H1 (cell line): ENCODE results near the gene HOMER3. TPM values are rescaled to one million over a fixed set of nuclear protein-coding genes. Genes with fewer than 3 reads are reported as not detected.
A peak's percentile ranks its signal among the peaks of the same experiment; 100 is the strongest.

Experiments
- CTCF ChIA-PET: fragments of 300-600 bp; sonication (Branson Sonifier 250); formaldehyde crosslinking; loops from one replicate; lab custom pipeline; 2021; ENCODE audit not compliant: partially characterized antibody; lab: Charles Lee
- POLR2A ChIA-PET: fragments of 300-600 bp; sonication (Branson Sonifier 250); formaldehyde crosslinking; loops from one replicate; lab custom pipeline; 2021; ENCODE audit warnings: inconsistent platforms; ENCODE audit not compliant: partially characterized antibody; lab: Charles Lee
- DNase-seq, 2 experiments: peaks; one replicate each; pipeline versions ENCODE4 v3.0.0 to v3.0.0-alpha.2; 2010 to 2022; ENCODE audit warnings: low spot score in 2 of 2, low read depth in 1 of 2, mixed read lengths in 1 of 2
- FAIRE-seq: peaks from 2 replicates; lab custom pipeline; 2011; peaks lifted over from hg19 to GRCh38; lab: Jason Lieb, UNC
- H2AFZ ChIP-seq: 2 replicates; pipeline ENCODE4 v1.8.1; 2012; ENCODE audit warnings: low read length, inconsistent platforms
- H2AK5ac ChIP-seq: 2 replicates; pipeline ENCODE4 v1.6.1; 2013; ENCODE audit warnings: low read depth, low read length
- H2BK120ac ChIP-seq: replicated peaks from 2 replicates; pipeline ENCODE3; 2013; ENCODE audit warnings: low read depth, low read length, inconsistent platforms
- H2BK12ac ChIP-seq: 2 replicates; pipeline ENCODE4 v1.6.1; 2013; ENCODE audit warnings: low read depth, low read length
- H2BK15ac ChIP-seq: 2 replicates; pipeline ENCODE4 v1.6.1; 2013; ENCODE audit warnings: low read length
- H2BK20ac ChIP-seq: 2 replicates; pipeline ENCODE4 v1.6.1; 2013; ENCODE audit warnings: low read length
- H2BK5ac ChIP-seq: 2 replicates; pipeline ENCODE4 v1.6.1; 2013; ENCODE audit warnings: low read depth, low read length
- H3K14ac ChIP-seq: 2 replicates; pipeline ENCODE4 v1.6.1; 2013; ENCODE audit warnings: inconsistent platforms; ENCODE audit not compliant: insufficient read length
- H3K18ac ChIP-seq: 2 replicates; pipeline ENCODE4 v1.6.1; 2013; ENCODE audit warnings: low read length; ENCODE audit errors: extremely low read depth
- H3K23ac ChIP-seq: 2 replicates; pipeline ENCODE4 v1.6.1; 2013; ENCODE audit warnings: inconsistent platforms; ENCODE audit not compliant: insufficient read length
- H3K23me2 ChIP-seq: 2 replicates; pipeline ENCODE4 v1.6.1; 2013; ENCODE audit warnings: low read depth, low read length
- H3K27ac ChIP-seq: 2 replicates; pipeline ENCODE4 v1.6.1; 2011; ENCODE audit warnings: low read depth, low read length, inconsistent platforms
- H3K27me3 ChIP-seq, 4 experiments: replicated peaks in 1 of 4; 1 replicate in 1 of 4; 2 replicates in 3 of 4; pipeline versions ENCODE4 v1.6.1 to v1.8.1; 2011 to 2013; ENCODE audit warnings: low read length in 3 of 4, mild to moderate bottlenecking in 3 of 4, inconsistent platforms in 2 of 4, mixed read lengths in 2 of 4, moderate library complexity in 1 of 4; ENCODE audit not compliant: control insufficient read depth in 3 of 4, insufficient read depth in 3 of 4; ENCODE audit errors: extremely low read depth in 1 of 4
- H3K36me3 ChIP-seq, 4 experiments: 2 replicates each; pipeline versions ENCODE4 v1.6.1 to v1.8.1; 2011 to 2013; ENCODE audit warnings: mild to moderate bottlenecking in 4 of 4, low read length in 3 of 4, moderate library complexity in 2 of 4, control low read depth in 1 of 4, inconsistent platforms in 1 of 4; ENCODE audit not compliant: insufficient read depth in 4 of 4, control insufficient read depth in 2 of 4
- H3K4ac ChIP-seq: replicated peaks from 2 replicates; pipeline ENCODE3; 2013; ENCODE audit warnings: low read length, low read depth, mixed read lengths, inconsistent platforms; ENCODE audit not compliant: insufficient read length
- H3K4me1 ChIP-seq, 4 experiments: replicated peaks in 1 of 4; 1 replicate in 1 of 4; 2 replicates in 3 of 4; pipeline versions ENCODE4 v1.6.1 to v1.8.1; 2011 to 2013; ENCODE audit warnings: low read length in 3 of 4, inconsistent platforms in 2 of 4, mixed read lengths in 1 of 4; ENCODE audit not compliant: insufficient read depth in 4 of 4, control insufficient read depth in 3 of 4
- H3K4me2 ChIP-seq, 2 experiments: 2 replicates each; pipeline versions ENCODE4 v1.6.1 to v1.8.1; 2011 to 2013; ENCODE audit warnings: low read depth in 2 of 2, low read length in 2 of 2, control low read depth in 1 of 2, inconsistent platforms in 1 of 2, mild to moderate bottlenecking in 1 of 2; ENCODE audit not compliant: insufficient read depth in 1 of 2
- H3K4me3 ChIP-seq, 4 experiments: fragments of 200-600, 300-600 bp in 1 of 4; sonication (generic), shearing (Covaris generic), sonication (Bioruptor Twin) in 1 of 4; 2 replicates each; pipeline versions ENCODE4 v1.5.1 to v1.8.1; 2011 to 2016; ENCODE audit warnings: low read length in 4 of 4, low read depth in 3 of 4, control low read depth in 2 of 4, inconsistent platforms in 2 of 4, mild to moderate bottlenecking in 2 of 4, mixed read lengths in 1 of 4, moderate library complexity in 1 of 4; ENCODE audit not compliant: insufficient read depth in 2 of 4; ENCODE audit errors: extremely low read depth in 1 of 4
- H3K56ac ChIP-seq: replicated peaks from 2 replicates; pipeline ENCODE3; 2013; ENCODE audit warnings: low read depth, mild to moderate bottlenecking, mixed read lengths, low read length, inconsistent platforms; ENCODE audit not compliant: insufficient read length
- H3K79me1 ChIP-seq: 2 replicates; pipeline ENCODE4 v1.6.1; 2013; ENCODE audit warnings: low read depth, low read length, control low read depth
- H3K79me2 ChIP-seq, 2 experiments: 2 replicates each; pipeline versions ENCODE4 v1.6.1 to v1.8.1; 2012 to 2013; ENCODE audit warnings: low read length in 2 of 2, mild to moderate bottlenecking in 2 of 2, inconsistent platforms in 1 of 2; ENCODE audit not compliant: insufficient read depth in 2 of 2, control insufficient read depth in 1 of 2
- H3K9ac ChIP-seq, 4 experiments: replicated peaks in 1 of 4; 1 replicate in 1 of 4; 2 replicates in 3 of 4; pipeline versions ENCODE4 v1.6.1 to v1.8.1; 2011 to 2013; ENCODE audit warnings: low read depth in 3 of 4, low read length in 3 of 4, control low read depth in 2 of 4, mild to moderate bottlenecking in 2 of 4, moderate library complexity in 2 of 4, inconsistent platforms in 1 of 4; ENCODE audit errors: extremely low read depth in 1 of 4
- H3K9me3 ChIP-seq, 2 experiments: 2 replicates each; pipeline versions ENCODE4 v1.6.1 to v1.8.1; 2012 to 2013; ENCODE audit warnings: mild to moderate bottlenecking in 2 of 2, moderate library complexity in 2 of 2, control low read depth in 1 of 2, inconsistent platforms in 1 of 2, low read depth in 1 of 2, low read length in 1 of 2, mixed read lengths in 1 of 2; ENCODE audit not compliant: insufficient read depth in 2 of 2
- H4K20me1 ChIP-seq, 2 experiments: replicated peaks in 1 of 2; 2 replicates each; pipeline versions ENCODE3 to v1.8.1; 2011 to 2013; ENCODE audit warnings: inconsistent platforms in 2 of 2, low read length in 2 of 2, mild to moderate bottlenecking in 1 of 2; ENCODE audit not compliant: insufficient read depth in 2 of 2, control insufficient read depth in 1 of 2
- H4K5ac ChIP-seq: 2 replicates; pipeline ENCODE4 v1.6.1; 2013; ENCODE audit warnings: low read length, low read depth, mixed read lengths, inconsistent platforms; ENCODE audit not compliant: insufficient read length
- H4K8ac ChIP-seq: 2 replicates; pipeline ENCODE4 v1.8.0; 2013; ENCODE audit warnings: mild to moderate bottlenecking, moderate library complexity, low read length, inconsistent platforms; ENCODE audit not compliant: insufficient read depth; ENCODE audit errors: extremely low read depth
- H4K91ac ChIP-seq: replicated peaks from 2 replicates; pipeline ENCODE3; 2013; ENCODE audit warnings: low read length, mixed read lengths, inconsistent platforms; ENCODE audit not compliant: insufficient read length
- POLR2AphosphoS5 ChIP-seq: IDR thresholded peaks from 2 replicates; pipeline ENCODE4 v1.6.1; 2011; ENCODE audit warnings: low read depth, low read length
- RAD21 ChIP-seq, 2 experiments: IDR thresholded peaks in 1 of 2; conservative IDR thresholded peaks in 1 of 2; 2 replicates each; pipeline ENCODE4 v1.6.1; 2011; ENCODE audit warnings: low read depth in 2 of 2, low read length in 2 of 2, improper control_type of control experiment in 1 of 2, inconsistent platforms in 1 of 2, mild to moderate bottlenecking in 1 of 2, moderate library complexity in 1 of 2
- SIN3A ChIP-seq, 2 experiments: IDR thresholded peaks in 1 of 2; conservative IDR thresholded peaks in 1 of 2; 2 replicates each; pipeline ENCODE4 v1.6.1; 2011 to 2012; ENCODE audit warnings: low read length in 2 of 2, improper control_type of control experiment in 1 of 2, low read depth in 1 of 2, mild to moderate bottlenecking in 1 of 2
- YY1 ChIP-seq: IDR thresholded peaks from 2 replicates; pipeline ENCODE4 v1.6.1; 2011; ENCODE audit warnings: low read depth, mild to moderate bottlenecking, low read length
- WGBS, 2 experiments: shearing (Covaris generic) in 1 of 2; methylation state at CpG; one replicate each; pipeline versions ENCODE4 v1.1.6 to v1.1.7; 2013 to 2015; ENCODE audit warnings: low lambda C conversion rate in 2 of 2, mixed read lengths in 2 of 2, inconsistent platforms in 1 of 2, low coverage in 1 of 2, missing lambda C conversion rate in 1 of 2; ENCODE audit not compliant: insufficient replicate concordance in 2 of 2, insufficient coverage in 1 of 2, insufficient read length in 1 of 2; ENCODE audit errors: extremely low coverage in 1 of 2, missing lambda C conversion rate in 1 of 2; 5-methylcytosine and 5-hydroxymethylcytosine counted together
- polyA plus RNA-seq, 7 experiments: library from polyadenylated mRNA; depleted of rRNA in 3 of 7; stranded (reverse) in 5 of 7; unstranded in 2 of 7; fragments of >200 nt in 5 of 7; fragments of 200-250 nt in 2 of 7; gene quantifications; 1 replicate in 5 of 7; 2 replicates in 1 of 7; 4 replicates in 1 of 7; pipeline versions ENCODE4 v1.2.1 to v1.2.3, GENCODE V29; 2011 to 2013; ENCODE audit warnings: missing spikeins in 2 of 7, mixed read lengths in 2 of 7
- total RNA-seq: library from RNA; stranded (reverse); fragmentation: NEBNext Ultra II Directional; extraction: Animal tissue kit (Norgen Biotek cat#: 25700); gene quantifications from 2 replicates; pipeline ENCODE4 v1.2.1, GENCODE V29; 2021
- TF ChIP-seq, protein P1 (sequence below), 3 experiments: IDR thresholded peaks; 1 replicate in 2 of 3; 2 replicates in 1 of 3; pipeline versions ENCODE4 v1.5.1 to v1.6.1; 2011; ENCODE audit warnings: low read length in 3 of 3, mild to moderate bottlenecking in 3 of 3, inconsistent platforms in 2 of 3, low read depth in 1 of 3, moderate library complexity in 1 of 3; ENCODE audit not compliant: insufficient read depth in 1 of 3; ENCODE audit errors: control extremely low read depth in 1 of 3

The HOMER3 gene
- total and polyA plus RNA-seq, 2 of the 8 experiments (the other 6 are each of a cell fraction or from before 2014, with no cell fraction given), result 28.3 to 41.6 TPM

DNA sequence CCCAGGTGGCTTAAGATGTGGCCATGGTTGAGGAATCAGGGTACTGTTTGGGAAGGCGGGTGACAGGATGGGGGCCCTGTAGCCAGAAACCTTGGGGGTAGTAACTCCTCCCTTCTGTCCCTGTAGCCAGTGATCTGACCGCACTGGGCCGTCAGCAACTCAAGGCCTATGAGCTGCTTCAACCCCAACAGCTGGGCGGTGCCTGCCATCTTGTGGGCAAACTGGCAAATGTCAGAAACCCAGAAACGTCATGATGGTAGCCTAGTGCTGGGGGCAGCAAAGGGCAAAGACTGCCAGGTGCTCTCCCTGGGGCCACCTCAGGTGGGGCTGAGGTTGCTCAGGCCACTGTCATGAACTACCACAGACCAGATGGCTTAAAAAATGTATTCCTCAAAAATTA lies 25.4 kb downstream of the HOMER3 start:
- ChIA-PET POLR2A (interaction anchor here (1.0 to 1.3 kb wide), 3 partner anchors 8 to 14 kb away, joined by 3 to 6 read pairs (median 5); no protein-coding TSS in a partner anchor), CTCF (interaction anchor here (0.9 to 2.5 kb wide), 14 partner anchors 11 to 600 kb away, joined by 3 to 13 read pairs (median 4); partner anchors contain the start of genes CERS1, NDUFA13 and TSSK6)
- no peak overlapping the region for H2BK20ac ChIP-seq
- no peak overlapping the region for H3K23ac ChIP-seq
- H3K27ac ChIP-seq, result no peak overlapping the region
- FAIRE-seq (no peak), DNase-seq (peak in 1 of 2 experiments; percentile 68)
- peaks cover 0 to 8% (median 6%) of the 10 kb centered on the region in 4 experiments; a peak in 6 of 7 replicates for H3K4me1 ChIP-seq
- H2BK5ac ChIP-seq, result no peak overlapping the region
- WGBS, 2 experiments, result 79% methylated on average over 5 of the region's 5 CpGs; no CpG with 5 or more reads in 1 of the 2 experiments
- no peak overlapping the region for H3K4me2 ChIP-seq
- H3K18ac ChIP-seq, result no peak overlapping the region
- H2BK15ac ChIP-seq, result no peak overlapping the region
- H2AFZ ChIP-seq, result no peak overlapping the region
- no peak overlapping the region for H2BK12ac ChIP-seq
- H3K79me1 ChIP-seq, result peaks cover 18% of the 10 kb centered on the region
- H4K8ac ChIP-seq, result no peak overlapping the region
- no peak overlapping the region for H3K4ac ChIP-seq
- TF ChIP-seq RAD21 (IDR thresholded peaks at IDR 0.05 in 1 of 2, conservative IDR thresholded peaks at IDR 0.05 in 1 of 2; ENCODE audit: low read depth in 2 of 2, low read length in 2 of 2) (peak; percentile 77 to 88), YY1 (peak; percentile 66; the same call in 1 of the 2 replicates), SIN3A (conservative IDR thresholded peaks at IDR 0.05 in 1 of 2, IDR thresholded peaks at IDR 0.05 in 1 of 2; ENCODE audit: low read depth in 1 of 2, low read length in 2 of 2) (0 out of 4 replicates have a peak, but pooled peaks of 1 of the 2 experiments have one; percentile 65), POLR2AphosphoS5 (no peak)
- TF ChIP-seq, protein P1, sequence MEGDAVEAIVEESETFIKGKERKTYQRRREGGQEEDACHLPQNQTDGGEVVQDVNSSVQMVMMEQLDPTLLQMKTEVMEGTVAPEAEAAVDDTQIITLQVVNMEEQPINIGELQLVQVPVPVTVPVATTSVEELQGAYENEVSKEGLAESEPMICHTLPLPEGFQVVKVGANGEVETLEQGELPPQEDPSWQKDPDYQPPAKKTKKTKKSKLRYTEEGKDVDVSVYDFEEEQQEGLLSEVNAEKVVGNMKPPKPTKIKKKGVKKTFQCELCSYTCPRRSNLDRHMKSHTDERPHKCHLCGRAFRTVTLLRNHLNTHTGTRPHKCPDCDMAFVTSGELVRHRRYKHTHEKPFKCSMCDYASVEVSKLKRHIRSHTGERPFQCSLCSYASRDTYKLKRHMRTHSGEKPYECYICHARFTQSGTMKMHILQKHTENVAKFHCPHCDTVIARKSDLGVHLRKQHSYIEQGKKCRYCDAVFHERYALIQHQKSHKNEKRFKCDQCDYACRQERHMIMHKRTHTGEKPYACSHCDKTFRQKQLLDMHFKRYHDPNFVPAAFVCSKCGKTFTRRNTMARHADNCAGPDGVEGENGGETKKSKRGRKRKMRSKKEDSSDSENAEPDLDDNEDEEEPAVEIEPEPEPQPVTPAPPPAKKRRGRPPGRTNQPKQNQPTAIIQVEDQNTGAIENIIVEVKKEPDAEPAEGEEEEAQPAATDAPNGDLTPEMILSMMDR (IDR thresholded peaks at IDR 0.05; ENCODE audit: control extremely low read depth in 1 of 3, insufficient read depth in 1 of 3, low read depth in 1 of 3, low read length in 3 of 3), result peak; percentile 64 to 93 (median 90)
- no peak overlapping the region for H2BK120ac ChIP-seq
- H4K20me1 ChIP-seq, result peaks cover 6 to 16% of the 10 kb centered on the region in 2 experiments
- H3K36me3 ChIP-seq, result peaks cover 0 to 5% (median 2%) of the 10 kb centered on the region in 4 experiments; a peak in 3 of 8 replicates
- H3K9me3 ChIP-seq, result no peaks in the 10 kb centered on the region
- no peak overlapping the region for H3K9ac ChIP-seq
- peaks cover 15% of the 10 kb centered on the region for H3K23me2 ChIP-seq
- H3K27me3 ChIP-seq, result no peaks in the 10 kb centered on the region
- H3K56ac ChIP-seq, result no peak overlapping the region
- no peak overlapping the region for H3K4me3 ChIP-seq
- no peak overlapping the region for H4K91ac ChIP-seq
- no peak overlapping the region for H3K14ac ChIP-seq
- no peak overlapping the region for H2AK5ac ChIP-seq
- peaks cover 4 to 27% of the 10 kb centered on the region in 2 experiments; a peak in 3 of 4 replicates for H3K79me2 ChIP-seq
- H4K5ac ChIP-seq, result no peak overlapping the region
